ENCODE data around the gene CRYZL1.

The CRYZL1 gene

GRCh38 chr21:33550772-33551660, 90.5 kb downstream of the CRYZL1 start:
- peaks cover 73% of the 10 kb centered on the region for H4K20me1 ChIP-seq (ENCODE audit: insufficient read depth, low read length)
- peaks cover 100% of the 10 kb centered on the region for H3K79me2 ChIP-seq (ENCODE audit: low read length)
- H3K36me3 ChIP-seq (replicated peaks; ENCODE audit: low read depth, low read length), result peaks cover 77% of the 10 kb centered on the region
- no peaks in the 10 kb centered on the region for H3K4me1 ChIP-seq (ENCODE audit: low read length)
- no peaks in the 10 kb centered on the region for H3K27me3 ChIP-seq (ENCODE audit: low read depth, low read length)
- TF ChIP-seq EZH2phosphoT487 (IDR thresholded peaks at IDR 0.05; ENCODE audit: low read depth) (no peak), CTCF (IDR thresholded peaks at IDR 0.05; ENCODE audit: low read depth, low read length) (no peak)
- H3K9ac ChIP-seq (ENCODE audit: low read length), result no peak overlapping the region
- H3K9me3 ChIP-seq (ENCODE audit: insufficient read depth, low read length), result no peaks in the 10 kb centered on the region
- no peak overlapping the region for H3K4me2 ChIP-seq (ENCODE audit: low read length)
- no peak overlapping the region for H3K4me3 ChIP-seq (ENCODE audit: low read length)
- H3K27ac ChIP-seq (ENCODE audit: low read length), result no peak overlapping the region
- no peak overlapping the region for H2AFZ ChIP-seq (ENCODE audit: low read depth, low read length)

GRCh38 chr21:33549848-33550771, 91.4 kb downstream of the CRYZL1 start:
- no peak overlapping the region for H3K9ac ChIP-seq (ENCODE audit: low read length)
- H2AFZ ChIP-seq (ENCODE audit: low read depth, low read length), result no peak overlapping the region
- H3K79me2 ChIP-seq (ENCODE audit: low read length), result peaks cover 100% of the 10 kb centered on the region
- no peaks in the 10 kb centered on the region for H3K9me3 ChIP-seq (ENCODE audit: insufficient read depth, low read length)
- no peak overlapping the region for H3K4me3 ChIP-seq (ENCODE audit: low read length)
- H3K27ac ChIP-seq (ENCODE audit: low read length), result no peak overlapping the region
- no peak for TF ChIP-seq EZH2phosphoT487 (IDR thresholded peaks at IDR 0.05; ENCODE audit: low read depth)
- TF ChIP-seq CTCF (IDR thresholded peaks at IDR 0.05; ENCODE audit: low read depth, low read length), result no peak
- no peaks in the 10 kb centered on the region for H3K27me3 ChIP-seq (ENCODE audit: low read depth, low read length)
- H3K36me3 ChIP-seq (replicated peaks; ENCODE audit: low read depth, low read length), result peaks cover 71% of the 10 kb centered on the region
- no peak overlapping the region for H3K4me2 ChIP-seq (ENCODE audit: low read length)
- peaks cover 73% of the 10 kb centered on the region for H4K20me1 ChIP-seq (ENCODE audit: insufficient read depth, low read length)
- H3K4me1 ChIP-seq (ENCODE audit: low read length), result peaks cover 7% of the 10 kb centered on the region

GRCh38 chr21:33546086-33546485, 95.5 kb downstream of the CRYZL1 start:
- Histone ChIP-seq H3K27me3 (ENCODE audit: low read depth, low read length) (no peaks in the 10 kb centered on the region), H3K36me3 (replicated peaks; ENCODE audit: low read depth, low read length) (peaks cover 36% of the 10 kb centered on the region), H3K4me3 (ENCODE audit: low read length) (no peak overlapping the region), H3K4me2 (ENCODE audit: low read length) (0 out of 2 replicates have a peak overlapping the region, but pooled peaks have one; percentile 33), H3K9ac (ENCODE audit: low read length) (no peak overlapping the region), H4K20me1 (ENCODE audit: insufficient read depth, low read length) (peaks cover 52% of the 10 kb centered on the region), H2AFZ (ENCODE audit: low read depth, low read length) (no peak overlapping the region), H3K9me3 (ENCODE audit: insufficient read depth, low read length) (no peaks in the 10 kb centered on the region), H3K79me2 (ENCODE audit: low read length) (peaks cover 97% of the 10 kb centered on the region), H3K27ac (ENCODE audit: low read length) (no peak overlapping the region), H3K4me1 (ENCODE audit: low read length) (peaks cover 13% of the 10 kb centered on the region)
- no peak for TF ChIP-seq CTCF (IDR thresholded peaks at IDR 0.05; ENCODE audit: low read depth, low read length)

Data from OCI-LY3 (cell line).